Suppressor macrophage treated with lipopolysaccharide for 4 hours (primary cell): ENCODE measurements around the gene UBALD2.
"Not testable (repeated sequence)": the region's sequence is repeated elsewhere in the genome, so short reads cannot be mapped to it uniquely, and the experiment has no call there.

ENCODE experiments used
- DNase-seq: peaks from one replicate; pipeline ENCODE4 v3.0.0-alpha.2; 2020

Gene UBALD2

DNA sequence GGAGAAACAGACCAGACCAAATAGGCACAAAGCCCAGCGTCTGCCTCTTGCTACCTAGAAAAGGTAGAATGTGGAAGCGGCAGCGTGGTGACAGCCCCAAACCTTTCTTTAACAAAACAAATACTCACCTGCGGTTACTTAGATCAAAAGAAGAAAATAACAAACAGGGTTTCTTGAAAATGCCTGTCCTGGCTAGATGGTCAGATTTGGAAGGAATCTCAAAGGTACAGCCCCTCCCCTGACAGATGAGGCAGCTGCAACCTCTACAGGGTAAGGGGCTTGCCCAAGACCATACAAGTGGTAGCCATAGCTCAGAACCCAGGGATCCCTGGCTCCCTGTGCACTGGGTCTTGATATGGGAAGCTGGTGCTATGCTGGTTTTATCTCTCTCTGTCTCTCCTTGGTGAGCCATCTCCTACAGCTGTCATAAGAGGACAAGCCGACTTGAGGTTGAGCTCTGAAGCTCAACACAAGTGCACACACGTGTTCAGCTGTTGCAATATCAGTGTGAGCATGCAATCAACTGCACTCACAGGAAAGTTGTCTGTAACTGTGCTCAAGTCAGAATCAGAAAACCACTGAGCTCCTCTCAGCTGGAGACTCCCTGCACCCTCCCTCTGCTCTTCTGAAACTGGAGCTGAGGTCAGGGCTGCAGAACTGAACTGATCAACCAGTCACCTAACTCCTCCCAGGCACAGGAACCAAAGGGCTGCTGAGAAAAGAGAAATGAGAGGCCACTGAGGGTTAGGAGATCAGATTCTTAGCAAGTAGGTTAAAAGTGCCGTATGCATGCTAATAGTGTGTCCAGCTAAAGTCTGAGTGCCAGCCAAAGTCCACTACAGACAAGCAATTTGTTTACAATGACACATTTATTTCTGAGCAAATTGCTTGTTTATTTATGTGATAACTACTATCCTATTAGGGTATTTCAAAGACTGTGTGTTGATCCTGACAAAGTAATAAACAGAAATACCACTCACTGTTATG lies 18.8 kb upstream of the UBALD2 start:
- DNase-seq: peak; percentile 76

DNA sequence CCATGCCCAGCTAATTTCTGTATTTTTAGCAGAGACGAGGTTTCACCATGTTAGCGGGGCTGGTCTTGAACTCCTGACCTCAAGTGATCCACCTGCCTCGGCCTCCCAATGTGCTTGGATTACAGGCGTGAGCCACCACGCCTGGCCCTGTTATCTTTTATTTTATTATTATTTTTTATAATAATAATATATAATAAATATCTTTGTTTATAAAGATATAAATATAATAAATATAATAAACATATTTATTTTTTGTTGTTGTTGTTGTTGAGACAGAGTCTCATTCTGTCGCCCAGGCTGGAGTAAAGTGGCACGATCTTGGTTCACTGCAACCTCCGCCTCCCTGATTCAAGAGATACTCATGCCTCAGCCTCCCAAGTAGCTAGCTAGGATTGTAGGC lies 17.8 kb upstream of the UBALD2 start:
- no peak for DNase-seq

DNA sequence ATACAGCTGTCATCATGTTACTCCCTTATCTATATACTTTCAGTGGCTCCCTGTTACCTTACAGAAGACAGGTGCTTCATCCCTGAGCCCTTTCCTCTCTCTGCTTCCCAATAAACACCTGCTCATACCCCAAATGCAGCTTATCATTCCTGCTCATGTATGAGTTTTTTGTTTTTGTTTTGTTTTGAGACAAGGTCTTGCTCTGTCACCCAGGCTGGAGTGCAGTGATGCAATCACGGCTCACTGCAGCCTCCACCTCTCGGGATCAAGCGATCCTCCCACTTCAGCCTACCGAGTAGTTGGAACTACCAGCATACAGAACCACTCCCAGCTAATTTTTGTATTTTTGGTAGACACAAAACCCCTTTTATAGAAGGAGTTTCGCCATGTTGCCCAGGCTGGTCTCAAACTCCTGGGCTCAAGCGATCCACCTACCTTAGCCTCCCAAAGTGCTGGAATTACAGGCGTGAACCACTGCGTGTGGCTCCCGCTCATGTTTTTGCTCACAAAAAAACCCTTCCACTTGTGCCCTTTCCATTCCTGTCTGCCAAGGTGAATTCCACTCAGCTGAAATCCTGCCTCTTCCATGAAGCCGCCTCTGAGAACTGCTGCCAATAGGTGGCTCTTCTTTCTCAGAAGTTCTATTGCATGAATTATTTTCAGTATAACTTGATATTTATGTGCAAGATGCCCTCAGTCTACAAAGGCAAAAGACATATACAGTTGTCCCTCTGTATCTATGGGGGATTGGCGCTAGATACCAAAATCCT lies 16.9 kb upstream of the UBALD2 start:
- no peak for DNase-seq

DNA sequence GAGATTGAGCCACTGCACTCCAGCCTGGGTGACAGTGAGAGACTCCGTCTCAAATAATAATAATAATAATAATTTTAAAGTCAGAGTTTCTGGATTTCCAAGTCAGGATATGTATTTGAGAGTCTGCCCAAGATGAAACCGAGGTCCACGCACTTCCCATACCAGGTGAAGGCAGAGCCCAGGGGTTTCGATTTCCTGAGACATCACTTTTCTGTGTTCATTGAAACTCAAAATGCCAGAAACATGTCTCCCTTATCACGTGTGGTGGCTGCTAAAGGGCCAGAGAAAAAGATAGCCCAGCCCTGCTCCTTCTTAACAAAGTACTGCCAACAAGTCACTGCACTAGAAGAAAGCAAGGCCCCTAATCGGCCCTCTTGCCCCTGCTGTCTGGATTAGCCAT lies 15.0 kb upstream of the UBALD2 start:
- no peak for DNase-seq

DNA sequence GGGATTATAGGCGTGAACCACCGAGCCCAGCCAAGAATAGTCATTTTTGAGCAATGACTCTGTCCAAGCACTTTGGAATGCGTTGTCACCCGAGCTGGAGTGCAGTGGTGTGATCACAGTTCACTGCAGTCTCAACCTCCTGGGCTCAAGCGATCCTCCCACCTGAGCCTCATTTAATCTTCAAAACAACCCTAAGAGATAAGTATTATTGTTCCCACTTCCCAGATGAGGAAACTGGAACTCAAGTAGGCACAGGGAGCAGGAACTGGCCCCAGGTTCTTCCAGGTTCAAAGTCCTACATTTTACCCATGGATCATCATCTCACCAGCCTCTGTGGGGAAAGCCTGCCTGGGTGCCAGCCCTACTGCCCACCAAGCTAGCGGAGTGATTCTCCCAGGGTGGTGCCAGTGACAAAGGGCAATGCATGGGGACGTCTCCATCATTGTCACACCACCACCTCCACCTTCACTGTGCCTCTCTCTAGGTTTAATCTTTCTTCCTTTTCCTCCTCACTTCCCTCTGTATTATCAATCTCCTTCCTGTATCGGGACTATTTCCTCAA lies 13.6 kb upstream of the UBALD2 start:
- no peak for DNase-seq

DNA sequence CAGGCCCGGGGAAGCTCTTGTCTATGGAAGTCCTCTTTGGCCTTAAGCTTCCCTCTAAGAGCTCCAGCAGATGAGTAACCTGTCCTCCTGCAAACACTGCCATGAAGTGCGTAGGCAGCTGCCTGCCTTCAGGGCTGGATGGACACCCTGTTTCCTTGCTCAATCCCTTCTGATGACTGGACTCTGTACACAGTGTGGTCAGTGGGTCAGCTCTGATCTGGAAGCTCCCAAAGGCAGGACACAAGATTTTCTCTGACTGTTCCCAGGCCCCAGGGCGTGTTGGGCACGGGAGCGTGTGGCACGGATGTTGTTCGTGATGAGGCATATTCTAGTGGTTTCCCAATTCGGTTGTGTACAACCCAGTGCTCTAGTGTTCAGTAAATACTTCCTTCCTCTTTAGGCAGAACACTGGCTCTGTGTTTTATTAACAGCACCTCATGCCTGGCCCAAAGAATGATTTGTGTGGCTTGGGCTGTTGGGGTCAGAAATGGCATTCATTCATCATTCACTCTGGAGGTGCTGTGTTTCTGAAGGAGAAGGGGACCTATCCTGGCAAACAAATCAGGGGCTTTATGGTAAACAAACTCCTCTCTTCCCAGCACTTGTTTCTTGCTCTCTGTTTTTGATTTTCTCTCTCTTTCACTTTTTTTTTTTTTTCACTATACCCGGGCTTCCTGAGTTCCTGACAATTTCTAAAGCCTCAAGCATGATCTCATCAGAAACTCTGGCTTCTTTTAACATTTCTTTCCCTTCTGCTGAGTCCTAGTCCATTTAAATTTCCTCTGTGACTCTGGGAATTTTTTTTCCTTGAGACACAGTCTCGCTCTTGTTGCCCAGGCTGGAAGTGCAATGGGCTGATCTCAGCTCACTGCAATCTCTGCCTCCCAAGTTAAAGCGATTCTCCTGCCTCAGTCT lies 12.9 kb upstream of the UBALD2 start:
- DNase-seq: peak; percentile 97

DNA sequence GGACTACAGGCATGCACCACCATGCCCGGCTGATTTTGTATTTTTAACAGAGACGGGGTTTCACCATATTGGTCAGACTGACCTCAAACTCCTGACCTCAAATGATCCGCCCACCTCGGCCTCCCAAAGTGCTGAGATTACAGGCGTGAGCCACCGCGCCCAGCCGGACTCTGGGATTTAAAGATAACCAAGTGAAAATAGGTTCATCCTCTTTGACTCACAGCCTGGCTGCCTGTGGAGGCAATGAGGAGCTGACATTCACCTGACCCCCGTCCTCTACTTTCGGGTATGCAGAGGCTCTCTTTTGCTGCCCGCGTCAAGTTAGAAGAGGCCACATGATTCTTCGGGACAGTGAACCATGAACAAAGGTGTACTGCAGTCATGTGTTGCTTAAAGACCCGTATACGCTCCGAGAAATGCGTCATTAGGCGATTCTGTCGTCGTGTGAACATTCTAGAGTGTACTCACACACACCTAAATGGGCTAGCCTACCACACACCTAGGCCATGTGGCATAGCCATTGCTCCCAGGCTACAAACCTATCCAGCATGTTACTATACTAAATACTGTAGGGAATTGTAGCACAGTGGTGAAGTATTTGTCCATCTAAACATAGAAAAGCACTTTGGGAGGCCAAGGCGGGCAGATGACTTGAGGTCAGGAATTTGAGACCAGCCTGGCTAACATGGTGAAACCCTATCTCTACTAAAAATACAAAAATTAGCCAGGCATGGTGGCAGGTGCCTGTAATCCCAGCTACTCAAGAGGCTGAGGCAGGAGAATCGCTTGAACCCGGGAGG lies 12.0 kb upstream of the UBALD2 start:
- not testable (repeated sequence) for DNase-seq

DNA sequence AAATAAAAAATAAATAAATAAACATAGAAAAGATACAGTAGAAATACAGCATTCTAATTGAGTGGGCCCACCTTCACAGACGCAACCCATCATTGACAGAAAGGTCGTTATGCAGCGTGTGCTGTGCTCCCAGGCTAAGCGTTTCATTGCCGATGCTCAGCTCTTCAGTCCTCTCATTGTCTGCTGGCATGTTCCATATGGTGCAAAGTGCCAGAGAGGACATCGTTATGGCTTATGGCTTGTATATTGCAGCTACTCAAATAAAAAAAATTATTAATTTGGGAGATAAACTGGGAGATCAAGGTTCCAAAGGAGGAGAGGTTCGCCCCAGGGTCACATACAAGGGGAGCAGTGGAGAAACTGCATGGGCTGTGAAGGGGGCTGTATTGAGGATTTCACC lies 11.3 kb upstream of the UBALD2 start:
- DNase-seq: no peak

DNA sequence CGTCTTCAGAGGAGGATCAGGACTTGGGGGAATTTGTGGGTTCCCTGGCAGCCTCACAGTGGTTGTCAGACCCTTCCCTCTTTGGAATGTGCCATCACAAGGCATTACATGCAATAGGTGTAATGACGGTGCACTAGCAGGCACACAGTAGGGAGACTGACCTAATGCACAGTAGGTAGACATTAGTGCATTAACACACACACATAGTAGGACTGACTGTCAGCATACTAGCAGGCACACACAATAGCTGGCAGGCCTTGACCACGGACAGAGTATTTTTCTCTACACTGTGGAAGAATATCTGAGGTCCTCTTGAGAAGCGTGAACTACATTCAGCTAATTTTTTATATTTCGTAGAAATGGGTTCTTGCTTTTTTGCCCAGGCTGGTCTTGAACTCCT lies 10.9 kb upstream of the UBALD2 start:
- no peak for DNase-seq

DNA sequence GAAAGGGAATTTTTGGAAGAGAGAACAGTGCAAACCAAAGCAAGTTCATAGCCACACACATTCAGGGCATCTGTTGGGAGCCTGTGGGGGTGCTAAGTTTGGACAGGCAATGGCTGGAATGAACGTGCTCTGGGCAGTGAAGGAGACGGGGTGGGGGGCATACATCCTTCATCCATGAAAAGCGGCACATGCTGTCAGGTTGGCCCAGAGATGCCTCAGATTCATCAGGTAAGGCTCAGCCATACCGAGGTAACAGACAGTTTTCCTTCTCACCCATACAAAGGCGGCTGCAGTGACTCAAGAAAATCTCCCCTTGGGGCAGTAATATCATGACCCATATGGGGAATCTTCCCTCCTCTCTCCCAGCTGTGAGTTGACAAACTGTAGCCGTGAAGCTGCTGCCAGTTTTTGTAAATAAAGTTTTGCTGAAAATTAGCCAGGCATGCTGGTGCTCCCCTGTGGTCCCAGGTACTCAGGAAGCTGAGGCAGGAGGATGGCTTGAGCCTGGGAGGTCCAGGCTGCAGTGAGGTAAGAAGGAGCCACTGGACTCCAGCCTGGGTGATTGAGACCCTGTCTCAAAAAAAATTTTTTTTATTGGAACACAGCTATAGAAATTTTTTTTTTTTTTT lies 9.2 kb upstream of the UBALD2 start:
- no peak for DNase-seq

DNA sequence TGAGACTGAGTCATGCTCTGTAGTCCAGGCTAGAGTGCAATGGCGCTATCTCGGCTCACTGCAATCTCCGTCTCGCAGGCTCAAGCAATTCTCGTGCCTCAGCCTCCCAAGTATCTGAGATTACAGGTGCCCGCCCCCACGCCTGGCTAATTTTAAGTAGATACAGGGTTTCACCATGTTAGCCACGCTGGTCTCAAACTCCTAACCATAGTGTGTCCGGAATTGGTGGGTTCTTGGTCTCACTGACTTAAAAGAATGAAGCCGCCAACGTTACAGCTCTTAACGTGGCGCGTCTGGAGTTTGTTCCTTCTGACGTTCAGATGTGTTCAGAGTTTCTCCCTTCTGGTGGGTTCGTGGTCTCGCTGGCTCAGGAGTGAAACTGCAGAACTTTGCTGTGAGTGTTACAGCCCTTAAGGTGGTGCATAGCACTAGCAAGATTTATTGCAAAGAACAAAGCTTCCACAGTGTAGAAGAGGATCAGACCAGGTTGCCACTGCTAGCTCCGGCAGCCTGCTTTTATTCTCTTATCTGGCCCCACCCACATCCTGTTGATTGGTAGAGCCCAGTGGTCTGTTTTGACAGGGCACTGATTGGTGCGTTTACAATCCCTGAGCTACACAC lies 8.6 kb upstream of the UBALD2 start:
- not testable (repeated sequence) for DNase-seq

DNA sequence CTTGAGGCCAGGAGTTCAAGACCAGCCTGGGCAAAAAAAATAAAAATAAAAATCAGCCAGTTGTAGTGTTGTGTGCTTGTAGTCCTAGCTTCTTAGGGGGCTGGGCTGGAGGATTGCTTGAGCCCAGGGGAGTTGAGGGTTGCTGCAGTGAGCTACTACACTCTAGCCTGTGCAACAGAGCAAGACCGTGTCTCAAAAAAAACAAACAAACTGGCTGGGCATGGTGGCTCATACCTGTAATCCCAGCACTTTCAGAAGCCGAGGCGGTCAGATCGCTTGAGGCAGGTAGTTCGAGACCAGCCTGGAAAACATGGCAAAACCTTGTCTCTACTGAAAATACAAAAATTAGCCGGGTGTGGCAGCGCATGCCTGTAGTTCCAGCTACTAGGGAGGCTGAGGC lies 4.9 kb upstream of the UBALD2 start:
- no peak for DNase-seq

DNA sequence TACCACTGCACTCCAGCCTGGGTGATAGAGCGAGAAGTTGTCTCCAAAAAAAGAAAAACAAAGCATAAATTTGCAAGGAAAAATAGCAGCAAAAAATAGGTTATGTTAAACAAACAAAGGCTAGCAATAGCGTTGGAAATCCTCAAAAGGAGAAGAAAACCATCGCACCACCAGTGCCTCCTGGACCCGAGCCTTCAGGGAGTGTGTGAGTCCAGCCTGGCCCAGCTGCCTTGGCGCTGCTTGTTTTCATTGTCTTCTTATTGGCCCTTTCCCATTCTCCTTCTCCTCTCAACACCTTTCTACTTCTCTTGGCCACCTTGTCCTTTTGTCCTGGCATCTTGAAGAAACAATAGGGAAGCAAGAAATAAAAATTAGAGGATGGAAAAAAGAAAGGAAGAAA lies 4.5 kb upstream of the UBALD2 start:
- DNase-seq: no peak

DNA sequence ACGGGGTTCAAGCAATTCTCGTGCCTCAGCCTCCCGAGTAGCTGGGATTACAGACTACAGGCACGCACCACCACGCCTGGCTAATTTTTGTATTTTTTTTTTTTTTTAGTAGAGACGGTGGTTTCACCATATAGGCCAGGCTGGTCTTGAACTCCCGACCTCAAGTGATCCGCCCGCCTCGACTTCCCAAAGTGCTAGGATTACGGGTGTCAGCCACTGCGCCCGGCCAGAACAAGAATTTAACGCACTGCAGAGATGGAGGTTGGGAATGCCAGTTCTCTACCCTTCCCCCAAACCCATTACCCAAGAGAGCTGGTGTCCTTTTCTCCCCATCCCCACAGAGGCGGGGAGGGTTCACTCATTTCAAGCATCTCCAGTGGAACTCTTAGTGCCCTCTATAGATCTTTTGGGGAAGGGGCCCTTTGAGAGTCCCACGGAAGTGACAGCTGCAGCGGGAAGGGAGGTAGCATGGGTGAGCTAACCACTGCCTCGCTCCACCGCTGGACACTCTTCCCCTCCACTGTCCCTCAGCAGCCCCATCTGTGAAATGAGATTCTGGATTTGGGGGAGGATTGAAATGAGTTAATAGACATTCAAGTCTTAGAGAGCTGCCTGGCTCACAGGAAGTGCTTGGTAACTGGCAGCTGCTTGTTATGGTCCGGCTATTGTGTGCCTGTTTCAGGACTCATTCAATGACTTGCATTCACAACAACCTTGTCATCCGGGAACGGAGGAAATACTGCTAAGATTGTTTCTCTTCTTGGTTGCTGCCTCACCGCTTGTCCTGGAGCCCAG lies 3.5 kb upstream of the UBALD2 start:
- DNase-seq: peak; percentile 23

DNA sequence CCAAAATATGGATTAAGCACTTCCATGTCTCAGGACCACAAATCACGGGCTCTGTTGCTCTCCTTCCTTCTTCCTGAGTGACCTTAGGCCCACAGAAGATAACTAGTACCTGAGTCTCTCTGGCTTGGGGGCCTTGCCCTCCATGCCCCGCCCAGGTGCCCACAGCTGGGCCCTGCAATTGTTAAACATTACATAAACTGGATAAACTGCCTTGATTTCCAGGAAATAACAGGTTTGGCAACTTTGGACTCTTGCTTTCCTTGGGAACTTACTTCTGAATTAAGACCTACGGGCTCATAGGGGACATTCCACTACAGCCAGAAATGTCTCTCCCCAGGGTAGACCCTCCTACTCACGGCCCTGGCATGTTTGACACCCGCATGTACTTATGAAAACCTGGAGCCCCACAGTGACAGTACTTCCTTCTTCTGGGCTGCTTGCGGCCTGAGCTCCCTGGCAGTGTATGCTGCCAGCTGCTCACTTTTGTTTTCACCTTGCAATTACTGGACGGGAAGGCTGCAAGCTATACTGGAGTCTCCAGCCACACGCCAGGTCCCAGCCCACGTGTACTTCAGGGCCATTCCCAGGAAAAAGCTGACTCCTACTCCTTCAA lies 2.3 kb upstream of the UBALD2 start:
- peak; percentile 77 for DNase-seq

DNA sequence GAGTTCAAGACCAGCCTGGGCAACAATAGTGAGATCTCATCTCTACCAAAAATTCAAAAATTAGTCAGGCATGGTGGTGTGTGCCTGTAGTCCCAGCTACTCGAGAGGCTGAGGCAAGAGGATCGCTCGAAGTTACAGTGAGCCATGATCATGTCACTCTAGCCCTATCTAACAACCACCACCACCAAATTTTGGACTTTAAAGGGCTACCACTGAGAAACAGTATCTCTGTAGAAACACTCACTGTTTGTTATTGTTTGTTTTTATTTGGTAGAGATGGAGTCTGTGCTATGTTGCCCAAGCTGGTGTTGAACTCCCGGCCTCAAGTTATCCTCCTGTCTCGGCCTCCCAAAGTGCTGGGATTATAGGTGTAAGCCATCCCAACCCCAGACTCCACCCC lies 1.3 kb upstream of the UBALD2 start:
- no peak for DNase-seq

DNA sequence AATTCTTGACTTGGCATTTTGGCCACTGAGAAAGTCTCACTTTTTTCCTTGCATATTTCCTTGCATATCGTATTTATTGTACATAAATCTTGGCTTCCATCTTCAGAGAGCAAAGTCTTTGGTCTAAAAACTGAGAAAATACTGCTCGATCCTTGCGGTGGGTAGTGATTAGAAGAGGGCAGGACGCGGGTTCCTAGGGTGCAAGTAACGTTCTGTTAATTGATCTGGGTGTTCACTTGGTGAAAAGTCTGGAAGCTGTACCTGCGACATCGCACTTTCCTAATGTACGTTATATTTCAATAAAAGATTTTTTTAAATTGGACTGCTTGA lies 758 bp upstream of the UBALD2 start:
- DNase-seq: no peak

DNA sequence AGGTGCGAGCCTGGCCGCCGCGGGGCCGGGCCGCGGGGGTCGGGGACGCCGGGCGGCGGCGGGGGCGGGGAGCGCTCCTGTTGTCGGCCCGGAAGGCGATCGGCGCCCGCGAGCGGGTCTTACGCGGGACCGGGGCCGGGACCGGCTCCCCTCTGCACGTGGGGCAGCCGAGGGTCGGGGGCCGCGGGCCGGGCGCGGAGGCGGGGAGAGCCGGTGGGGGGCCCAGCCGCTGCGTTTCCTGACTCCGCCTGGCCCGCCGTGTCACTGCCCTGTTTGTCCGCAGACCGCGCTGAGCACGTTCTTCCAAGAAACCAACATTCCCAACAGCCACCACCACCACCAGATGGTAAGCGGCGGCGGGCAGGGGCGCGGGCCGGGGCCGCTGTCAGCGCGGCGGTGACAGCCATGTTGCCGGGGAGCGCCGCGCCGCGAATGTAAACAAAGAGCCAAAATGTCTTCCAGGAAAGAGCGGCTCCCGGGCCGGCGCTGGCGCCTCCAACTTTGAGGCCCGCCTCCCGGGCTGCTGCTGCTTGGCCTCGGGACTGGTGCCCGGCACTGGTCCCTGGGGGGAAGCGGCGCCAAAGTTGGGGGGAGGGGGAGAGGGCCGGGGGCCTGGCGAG lies 586 bp downstream of the UBALD2 start:
- DNase-seq: peak; percentile 60
